Placental pericyte (primary cell): ENCODE data around the gene ANKRD24. TPM values are rescaled to one million over a fixed set of nuclear protein-coding genes. Genes with fewer than 3 reads are reported as not detected.

ENCODE experiments used
- total RNA-seq: library from RNA; depleted of rRNA; stranded (reverse); fragments of >200 nt; gene quantifications from 2 replicates; pipeline ENCODE4 v1.2.3, GENCODE V29; 2012

ANKRD24 gene
- total RNA-seq: 0.14 and 0.66 TPM in 2 replicates

DNA sequence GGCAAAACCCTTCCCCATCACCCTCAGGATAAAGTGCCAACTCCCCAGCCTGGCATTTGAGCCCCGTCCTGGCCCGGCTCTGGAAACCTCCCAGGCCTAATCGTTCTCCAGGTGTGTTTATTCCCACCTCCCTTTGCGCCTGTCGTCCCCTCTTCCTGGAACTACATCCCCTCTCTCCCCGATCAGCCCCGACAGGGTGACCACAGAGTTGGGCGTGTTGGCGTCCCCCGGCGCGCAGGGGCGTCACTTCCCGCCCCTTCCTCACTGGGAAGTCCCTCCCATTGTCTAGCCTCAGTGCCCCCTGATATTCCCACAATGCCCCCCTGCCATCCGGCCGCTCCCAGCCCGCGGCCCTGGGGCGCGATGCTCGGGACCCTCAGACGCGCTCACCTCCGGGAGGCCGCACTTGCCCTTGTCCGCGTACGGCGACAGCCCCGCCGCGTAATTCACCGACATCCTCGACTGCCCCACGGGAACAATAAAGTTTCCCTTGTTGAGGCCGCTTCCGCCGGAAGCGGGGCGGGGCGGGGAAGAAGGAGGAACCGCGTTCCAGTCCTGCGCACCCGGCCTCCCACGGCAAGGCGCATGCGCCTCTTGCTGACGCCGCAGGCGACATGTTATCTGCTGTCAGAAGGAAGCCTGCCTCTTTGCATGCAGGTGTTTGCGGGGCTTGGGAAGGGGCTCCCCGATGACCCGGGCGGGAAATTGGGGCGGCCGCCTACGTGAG lies at the start of gene ANKRD24, which contains the start of gene SIRT6:
TSS of gene ANKRD24 (plus strand) at position 606 of the 727 bp plus-strand sequence. CDS start 3,737 bp downstream, outside the sequence.
TSS of gene SIRT6 (minus strand) at position 480 of the 727 bp plus-strand sequence. CDS start at position 456, 24 bp downstream.

DNA sequence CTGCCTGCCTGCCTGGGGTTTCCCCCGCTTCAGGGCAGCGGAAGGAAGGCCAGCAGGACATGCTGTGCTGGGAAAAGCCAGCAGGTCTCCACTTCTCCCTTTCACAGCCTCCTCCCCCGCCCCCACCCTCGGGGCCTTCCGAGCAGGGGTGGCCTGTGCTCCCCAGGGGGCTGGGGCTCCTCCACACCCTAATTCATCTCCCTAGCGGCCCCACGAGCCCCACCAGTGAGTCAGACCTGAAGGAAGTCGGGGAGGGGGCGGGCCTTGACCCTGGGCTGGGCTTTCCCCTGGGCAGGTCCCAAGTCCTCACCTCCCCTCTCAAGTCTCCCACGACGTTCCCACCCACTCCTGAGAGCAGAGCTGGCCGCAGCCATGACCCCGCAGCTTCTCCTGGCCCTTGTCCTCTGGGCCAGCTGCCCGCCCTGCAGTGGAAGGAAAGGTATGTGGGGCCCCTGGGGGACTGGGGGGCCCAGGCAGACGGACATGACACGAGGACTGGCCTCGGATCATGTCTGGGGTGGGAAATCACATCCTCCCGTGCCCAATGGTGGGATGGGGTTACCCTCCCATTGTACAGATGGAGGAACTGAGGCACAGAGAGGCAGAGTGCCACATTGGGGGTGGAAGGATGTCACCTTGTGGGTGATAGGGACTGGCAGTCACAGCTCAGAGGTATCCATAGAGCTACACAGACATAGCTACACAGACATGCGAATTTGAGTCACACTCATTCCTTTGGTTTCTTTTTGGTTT lies 46.9 kb downstream of the ANKRD24 start, which contains the start of gene EBI3:
TSS of gene EBI3 (plus strand) at position 345 of the 753 bp plus-strand sequence. CDS start at position 373, 28 bp downstream.

DNA sequence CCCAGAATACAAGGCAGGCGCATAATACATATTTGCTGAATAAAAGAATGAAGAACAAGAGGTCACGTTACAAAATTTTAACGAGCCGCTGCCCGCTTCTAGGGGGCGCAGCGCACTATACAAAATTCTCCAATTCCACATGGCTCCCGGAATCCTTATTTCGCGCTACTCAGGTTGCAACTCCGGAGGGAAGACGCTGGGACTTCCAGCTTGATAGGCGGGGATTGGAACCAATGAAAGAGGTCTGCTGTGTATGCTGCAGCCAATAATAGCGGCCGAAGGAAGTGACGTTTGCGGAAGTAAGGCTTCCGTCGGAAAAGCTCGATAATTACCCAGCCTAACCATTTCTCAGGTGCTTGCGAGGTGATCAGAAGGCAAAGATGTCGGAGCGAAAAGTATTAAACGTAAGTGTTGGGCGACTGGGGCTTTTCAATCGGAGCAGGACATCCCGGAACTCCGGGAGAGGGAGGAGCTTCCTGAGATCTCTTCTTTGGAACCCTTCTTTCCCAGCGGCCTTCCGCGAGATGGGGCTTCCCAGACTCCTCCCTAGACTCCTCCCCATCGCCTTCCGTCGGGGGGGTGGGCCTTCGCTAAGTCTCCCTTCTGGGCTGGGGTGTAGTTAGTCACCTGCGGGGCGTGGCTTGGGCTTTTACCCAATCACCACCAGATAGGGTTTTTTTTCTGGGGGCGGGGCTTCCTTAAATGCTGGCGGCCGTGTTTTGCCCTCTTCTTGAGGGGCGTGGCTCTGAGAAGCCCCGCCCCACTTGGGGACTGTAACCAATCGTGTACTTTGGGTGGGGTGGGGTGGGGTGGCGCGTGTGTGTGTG lies 64.5 kb downstream of the ANKRD24 start, which contains the start of gene YJU2:
TSS of gene YJU2 (plus strand) at position 314 of the 827 bp plus-strand sequence. CDS start at position 381, 67 bp downstream.

Other genes starting within 250 kb of the ANKRD24 start
- gene NMRK2, start 249.6 kb upstream of the ANKRD24 start, total RNA-seq: not detected in 2 replicates
- 134 and 187 TPM in 2 replicates for gene DAPK3, start 211.6 kb upstream of the ANKRD24 start, total RNA-seq
- gene EEF2, start 197.2 kb upstream of the ANKRD24 start, total RNA-seq: 2,308 and 5,096 TPM in 2 replicates
- gene PIAS4, start 175.0 kb upstream of the ANKRD24 start, total RNA-seq: 28.2 and 29.9 TPM in 2 replicates
- 32.4 and 60.0 TPM in 2 replicates for gene ZBTB7A, start 115.8 kb upstream of the ANKRD24 start, total RNA-seq
- 161 and 218 TPM in 2 replicates for gene MAP2K2, start 58.6 kb upstream of the ANKRD24 start, total RNA-seq
- gene CREB3L3, start 29.1 kb upstream of the ANKRD24 start, total RNA-seq: not detected in 2 replicates
- gene SIRT6, start 126 bp upstream of the ANKRD24 start, total RNA-seq: 19.7 and 27.3 TPM in 2 replicates
- 1.3 and 1.7 TPM in 2 replicates for gene EBI3, start 46.8 kb downstream of the ANKRD24 start, total RNA-seq
- 19.8 and 24.9 TPM in 2 replicates for gene YJU2, start 64.4 kb downstream of the ANKRD24 start, total RNA-seq
- not detected in 2 replicates for gene SHD, start 96.6 kb downstream of the ANKRD24 start, total RNA-seq
- not detected in 2 replicates for gene TMIGD2, start 119.7 kb downstream of the ANKRD24 start, total RNA-seq
- 3.3 and 10.0 TPM in 2 replicates for gene FSD1, start 121.9 kb downstream of the ANKRD24 start, total RNA-seq
- gene STAP2, start 156.1 kb downstream of the ANKRD24 start, total RNA-seq: 3.1 and 5.5 TPM in 2 replicates
- 2.9 and 9.2 TPM in 2 replicates for gene MPND, start 160.9 kb downstream of the ANKRD24 start, total RNA-seq
- gene SH3GL1, start 217.9 kb downstream of the ANKRD24 start, total RNA-seq: 60.6 and 137 TPM in 2 replicates
- gene CHAF1A, start 220.0 kb downstream of the ANKRD24 start, total RNA-seq: 3.5 and 36.8 TPM in 2 replicates